GM23338 (cell line): Measurements from ENCODE around the gene SLC25A47. TPM values are rescaled to one million over a fixed set of nuclear protein-coding genes. Genes with fewer than 3 reads are reported as not detected.

Source experiments
- ATAC-seq: fragments of 200-7000 bp; cut with Tn5 transposase; 3 replicates; pipeline ENCODE4 v1.9.1; 2020
- DNase-seq: peaks from one replicate; pipeline ENCODE4 v3.0.0-alpha.2; 2015; ENCODE audit warnings: low spot score
- H2AFZ ChIP-seq: fragments of 200-600 bp; sonication (generic); 2 replicates; pipeline ENCODE4 v1.8.0; 2016; ENCODE audit warnings: antibody characterized with exemption, mild to moderate bottlenecking, moderate library complexity
- H3F3A ChIP-seq: fragments of 200-600 bp; sonication (generic); replicated peaks from 2 replicates; pipeline ENCODE4 v1.8.0; 2017; ENCODE audit warnings: antibody characterized with exemption, mixed run types, low read depth
- H3K27ac ChIP-seq: fragments of 200-600 bp; sonication (generic); 2 replicates; pipeline ENCODE4 v1.6.1; 2016; ENCODE audit warnings: low read depth
- H3K27me3 ChIP-seq: fragments of 200-600 bp; sonication (generic); 2 replicates; pipeline ENCODE4 v1.8.0; 2016; ENCODE audit warnings: mild to moderate bottlenecking, mixed run types, moderate library complexity; ENCODE audit not compliant: insufficient read depth
- H3K36me3 ChIP-seq: fragments of 200-600 bp; sonication (generic); 2 replicates; pipeline ENCODE4 v1.8.0; 2016; ENCODE audit warnings: mild to moderate bottlenecking; ENCODE audit not compliant: insufficient read depth
- H3K4me1 ChIP-seq: fragments of 200-600 bp; sonication (generic); 2 replicates; pipeline ENCODE4 v1.8.0; 2016; ENCODE audit warnings: mild to moderate bottlenecking, moderate library complexity; ENCODE audit not compliant: insufficient read depth
- H3K4me2 ChIP-seq: fragments of 200-600 bp; sonication (generic); 2 replicates; pipeline ENCODE4 v1.7.1; 2017; ENCODE audit warnings: mixed run types
- H3K4me3 ChIP-seq: fragments of 200-600 bp; sonication (generic); 2 replicates; pipeline ENCODE4 v1.6.1; 2016; ENCODE audit warnings: mixed run types
- H3K79me2 ChIP-seq: fragments of 200-600 bp; sonication (generic); replicated peaks from 2 replicates; pipeline ENCODE4 v1.8.0; 2017; ENCODE audit warnings: mild to moderate bottlenecking; ENCODE audit not compliant: insufficient read depth
- H3K9me2 ChIP-seq: fragments of 200-600 bp; sonication (generic); 2 replicates; pipeline ENCODE4 v1.8.0; 2017; ENCODE audit not compliant: insufficient read depth
- H4K20me1 ChIP-seq: fragments of 200-600 bp; sonication (generic); replicated peaks from 2 replicates; pipeline ENCODE4 v1.8.0; 2017; ENCODE audit warnings: mild to moderate bottlenecking; ENCODE audit not compliant: insufficient read depth
- H3K27ac Mint-ChIP-seq: 2 replicates; pipeline ENCODE4 v1.8.0; 2020; ENCODE audit warnings: inconsistent platforms, mild to moderate bottlenecking, moderate library complexity, mixed read lengths
- H3K27me3 Mint-ChIP-seq: 3 replicates; pipeline ENCODE4 v1.8.0; 2022; ENCODE audit warnings: low read depth, mild to moderate bottlenecking, moderate library complexity, mixed read lengths, inconsistent platforms; ENCODE audit not compliant: insufficient read depth, poor library complexity
- H3K36me3 Mint-ChIP-seq: 3 replicates; pipeline ENCODE4 v1.8.0; 2021; ENCODE audit warnings: low read depth, mild to moderate bottlenecking, inconsistent platforms, moderate library complexity, mixed read lengths
- H3K4me1 Mint-ChIP-seq: 3 replicates; pipeline ENCODE4 v1.8.0; 2020; ENCODE audit warnings: mild to moderate bottlenecking, inconsistent platforms, mixed read lengths
- H3K4me3 Mint-ChIP-seq: 3 replicates; pipeline ENCODE4 v1.8.0; 2021; ENCODE audit warnings: moderate library complexity, mild to moderate bottlenecking, inconsistent platforms, mixed read lengths
- H3K9me3 Mint-ChIP-seq: 3 replicates; pipeline ENCODE4 v1.8.0; 2020; ENCODE audit warnings: moderate library complexity, mild to moderate bottlenecking, inconsistent platforms, mixed read lengths
- CREB1 ChIP-seq: fragments of 250-450 bp; sonication (Bioruptor Pico); IDR thresholded peaks from 2 replicates; pipeline ENCODE4 v1.5.0; 2020; ENCODE audit warnings: low read depth, mild to moderate bottlenecking, moderate library complexity
- EZH2phosphoT487 ChIP-seq: fragments of 200-600 bp; sonication (generic); IDR thresholded peaks from one replicate; pipeline ENCODE4 v1.8.1; 2018; ENCODE audit warnings: antibody characterized with exemption; ENCODE audit not compliant: unreplicated experiment
- JUNB ChIP-seq: IDR thresholded peaks from one replicate; pipeline ENCODE4 v1.6.1; 2016; ENCODE audit warnings: antibody characterized with exemption; ENCODE audit not compliant: unreplicated experiment
- NANOG ChIP-seq: IDR thresholded peaks from 2 replicates; pipeline ENCODE4 v1.6.1; 2016; ENCODE audit warnings: antibody characterized with exemption, borderline replicate concordance
- POLR2AphosphoS5 ChIP-seq: IDR thresholded peaks from 2 replicates; pipeline ENCODE4 v1.6.1; 2016; ENCODE audit warnings: antibody characterized with exemption, low read depth
- polyA plus RNA-seq: library from polyadenylated mRNA; unstranded; fragments of >200 nt; fragmentation: Nextera tagmentation; extraction: Ambion mirVana; gene quantifications from 2 replicates; pipeline ENCODE4 v1.2.1, GENCODE V29; 2016
- total RNA-seq: library from RNA; depleted of rRNA; stranded (reverse); fragments of >200 nt; shearing (Covaris generic); gene quantifications from 2 replicates; pipeline ENCODE4 v1.2.3, GENCODE V29; 2014
- TF ChIP-seq, protein P1 (sequence below), 2 experiments: fragments of 200-600 bp in 1 of 2; sonication (generic) in 1 of 2; conservative IDR thresholded peaks; 2 replicates each; pipeline versions ENCODE4 v1.5.1 to v1.6.1; 2016 to 2017; ENCODE audit warnings: antibody characterized with exemption in 2 of 2, low read depth in 2 of 2, mild to moderate bottlenecking in 2 of 2, moderate library complexity in 1 of 2

The SLC25A47 gene
- total and polyA plus RNA-seq, 2 experiments from 2014 or later = not detected

DNA sequence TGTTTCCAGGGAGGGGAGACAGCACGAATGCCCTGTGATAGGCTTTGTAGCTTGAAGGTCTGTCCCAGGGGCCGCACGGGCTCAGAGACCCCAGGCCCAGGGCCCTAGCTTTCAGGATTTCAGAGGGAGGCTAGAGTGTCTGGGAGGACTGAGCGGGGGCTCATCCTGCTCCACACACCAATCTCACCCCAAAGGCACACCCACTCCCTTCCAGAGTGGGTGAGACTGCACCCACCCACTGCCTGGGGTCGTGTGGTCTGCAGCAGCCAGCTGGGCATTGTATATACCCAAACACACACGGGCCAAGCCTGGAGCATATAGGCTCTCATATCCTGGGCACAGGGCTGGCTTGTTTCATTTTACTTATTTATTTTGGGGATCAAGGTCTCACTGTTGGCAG, 5.8 kb upstream of the SLC25A47 start:
- H4K20me1 ChIP-seq = no peaks in the 10 kb centered on the region
- no peak overlapping the region for H3K27ac ChIP-seq
- DNase-seq = no peak
- H3K9me2 ChIP-seq = no peaks in the 10 kb centered on the region
- peaks cover 11% of the 10 kb centered on the region for H3K4me1 Mint-ChIP-seq
- H3K27me3 ChIP-seq = no peaks in the 10 kb centered on the region
- no peak overlapping the region for H3K27ac Mint-ChIP-seq
- no peak overlapping the region for H3K4me2 ChIP-seq
- no peak overlapping the region for H3K4me3 Mint-ChIP-seq
- H2AFZ ChIP-seq = peak overlapping the region; percentile 91; the same call in 1 of the 2 replicates
- peaks cover 14% of the 10 kb centered on the region for H3K27me3 Mint-ChIP-seq
- ATAC-seq = no peak
- no peaks in the 10 kb centered on the region for H3K9me3 Mint-ChIP-seq
- TF ChIP-seq POLR2AphosphoS5 (no peak), EZH2phosphoT487 (no peak), JUNB (no peak)
- TF ChIP-seq, protein P1, sequence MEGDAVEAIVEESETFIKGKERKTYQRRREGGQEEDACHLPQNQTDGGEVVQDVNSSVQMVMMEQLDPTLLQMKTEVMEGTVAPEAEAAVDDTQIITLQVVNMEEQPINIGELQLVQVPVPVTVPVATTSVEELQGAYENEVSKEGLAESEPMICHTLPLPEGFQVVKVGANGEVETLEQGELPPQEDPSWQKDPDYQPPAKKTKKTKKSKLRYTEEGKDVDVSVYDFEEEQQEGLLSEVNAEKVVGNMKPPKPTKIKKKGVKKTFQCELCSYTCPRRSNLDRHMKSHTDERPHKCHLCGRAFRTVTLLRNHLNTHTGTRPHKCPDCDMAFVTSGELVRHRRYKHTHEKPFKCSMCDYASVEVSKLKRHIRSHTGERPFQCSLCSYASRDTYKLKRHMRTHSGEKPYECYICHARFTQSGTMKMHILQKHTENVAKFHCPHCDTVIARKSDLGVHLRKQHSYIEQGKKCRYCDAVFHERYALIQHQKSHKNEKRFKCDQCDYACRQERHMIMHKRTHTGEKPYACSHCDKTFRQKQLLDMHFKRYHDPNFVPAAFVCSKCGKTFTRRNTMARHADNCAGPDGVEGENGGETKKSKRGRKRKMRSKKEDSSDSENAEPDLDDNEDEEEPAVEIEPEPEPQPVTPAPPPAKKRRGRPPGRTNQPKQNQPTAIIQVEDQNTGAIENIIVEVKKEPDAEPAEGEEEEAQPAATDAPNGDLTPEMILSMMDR (conservative IDR thresholded peaks at IDR 0.05; ENCODE audit: low read depth in 2 of 2) = no peak
- no peaks in the 10 kb centered on the region for H3K36me3 ChIP-seq
- H3F3A ChIP-seq = peaks cover 7% of the 10 kb centered on the region; the same call in 1 of the 2 replicates
- H3K4me1 ChIP-seq = peaks cover 4% of the 10 kb centered on the region; the same call in 1 of the 2 replicates
- no peak overlapping the region for H3K4me3 ChIP-seq
- H3K36me3 Mint-ChIP-seq = no peaks in the 10 kb centered on the region; the same call in 2 of the 3 replicates
- no peaks in the 10 kb centered on the region for H3K79me2 ChIP-seq

DNA sequence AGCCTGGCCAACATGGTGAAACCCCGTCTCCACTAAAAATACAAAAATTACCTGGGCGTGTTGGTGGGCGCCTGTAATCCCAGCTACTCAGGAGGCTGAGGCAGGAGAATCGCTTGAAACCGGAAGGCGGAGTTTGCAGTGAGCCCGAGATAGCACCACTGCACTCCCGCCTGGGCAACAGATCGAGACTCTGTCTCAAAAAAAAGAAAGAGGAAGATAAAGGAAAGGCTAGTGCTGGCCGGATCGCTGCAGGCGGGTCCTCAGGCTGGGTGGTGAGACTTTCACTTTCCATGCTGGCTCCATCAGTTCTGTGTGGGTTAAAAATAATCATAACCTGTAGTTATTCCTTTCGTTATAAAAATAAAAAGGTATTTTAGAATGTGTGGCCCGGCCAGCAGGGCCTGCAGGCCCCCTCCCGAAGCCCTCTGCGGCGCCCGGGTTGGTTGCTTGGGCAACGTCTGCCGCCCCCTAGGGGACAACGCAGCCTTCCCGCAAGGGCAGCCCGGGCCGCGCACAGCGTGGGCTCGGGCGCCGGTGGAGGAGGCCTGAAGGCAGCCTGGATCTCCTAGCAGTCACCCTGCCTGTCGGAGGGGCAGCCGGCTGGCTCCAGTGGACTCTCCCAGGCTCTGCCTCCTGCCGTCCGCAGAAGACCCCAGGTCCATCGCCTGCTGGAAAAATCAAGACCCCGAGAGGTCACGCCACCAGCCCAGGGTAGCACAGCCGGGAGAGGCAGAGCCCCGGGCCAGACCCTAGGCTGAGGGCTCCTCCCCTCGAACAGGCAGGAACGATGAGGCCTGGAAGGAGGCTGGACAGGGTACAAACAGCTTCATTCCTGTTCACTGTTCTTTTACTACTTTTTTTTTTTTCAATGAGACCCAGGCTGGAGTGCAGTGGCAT, 5.0 kb upstream of the SLC25A47 start:
- peak overlapping the region; percentile 93 for H2AFZ ChIP-seq
- H3K4me2 ChIP-seq = 0 out of 2 replicates have a peak overlapping the region, but pooled peaks have one; percentile 38
- H3K27ac ChIP-seq = no peak overlapping the region
- H3K36me3 Mint-ChIP-seq = no peaks in the 10 kb centered on the region; the same call in 2 of the 3 replicates
- no peaks in the 10 kb centered on the region for H3K9me2 ChIP-seq
- H3K4me3 ChIP-seq = no peak overlapping the region
- TF ChIP-seq NANOG (no peak), CREB1 (CRISPR knock-in tag) (0 out of 2 replicates have a peak, but pooled peaks have one; percentile 17)
- TF ChIP-seq, protein P1 (conservative IDR thresholded peaks at IDR 0.05; ENCODE audit: low read depth in 2 of 2) = peak; percentile 73 to 84
- no peak overlapping the region for H3K4me3 Mint-ChIP-seq
- no peaks in the 10 kb centered on the region for H3K79me2 ChIP-seq
- H3F3A ChIP-seq = peaks cover 3% of the 10 kb centered on the region; the same call in 1 of the 2 replicates
- no peaks in the 10 kb centered on the region for H3K9me3 Mint-ChIP-seq
- peaks cover 7% of the 10 kb centered on the region for H3K4me1 Mint-ChIP-seq
- ATAC-seq = peak; percentile 94
- no peaks in the 10 kb centered on the region for H3K36me3 ChIP-seq
- no peaks in the 10 kb centered on the region for H3K4me1 ChIP-seq
- peak; percentile 90 for DNase-seq
- H3K27me3 Mint-ChIP-seq = peaks cover 14% of the 10 kb centered on the region
- H3K27ac Mint-ChIP-seq = no peak overlapping the region
- H3K27me3 ChIP-seq = no peaks in the 10 kb centered on the region
- no peaks in the 10 kb centered on the region for H4K20me1 ChIP-seq
